ENCODE measurements around the gene CHMP2A. TPM values are rescaled to one million over a fixed set of nuclear protein-coding genes. Genes with fewer than 3 reads are reported as not detected.
A peak's percentile ranks its signal among the peaks of the same experiment; 100 is the strongest.

Gene CHMP2A
- total RNA-seq, 3 donors from 2014 or later, result 74.6 to 157 (median 92.8) TPM

DNA sequence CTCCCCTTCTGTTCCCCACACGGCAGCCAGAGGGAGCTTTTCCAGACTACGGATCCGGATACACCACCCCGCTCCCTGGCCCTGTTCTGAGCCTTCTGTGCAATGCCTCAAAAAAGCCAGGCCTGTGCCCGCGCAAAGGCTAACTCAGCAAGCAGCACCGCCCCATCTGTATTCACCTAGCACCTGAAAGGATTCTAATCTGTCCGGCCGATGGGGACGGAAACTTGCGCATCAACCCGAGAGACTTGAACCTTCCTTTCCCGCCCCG is 35.9 kb downstream of the CHMP2A start:
- Histone ChIP-seq H3K36me3 (no peaks in the 10 kb centered on the region), H3K27ac (peak overlapping the region; percentile 93 to 95), H3K27me3 (no peaks in the 10 kb centered on the region), H3K4me3 (peak overlapping the region; percentile 82 to 93 (median 84)), H3K9me3 (no peaks in the 10 kb centered on the region), H3K4me1 (peaks cover 9 to 21% of the 10 kb centered on the region in 2 donors)
- TF ChIP-seq, protein P1, sequence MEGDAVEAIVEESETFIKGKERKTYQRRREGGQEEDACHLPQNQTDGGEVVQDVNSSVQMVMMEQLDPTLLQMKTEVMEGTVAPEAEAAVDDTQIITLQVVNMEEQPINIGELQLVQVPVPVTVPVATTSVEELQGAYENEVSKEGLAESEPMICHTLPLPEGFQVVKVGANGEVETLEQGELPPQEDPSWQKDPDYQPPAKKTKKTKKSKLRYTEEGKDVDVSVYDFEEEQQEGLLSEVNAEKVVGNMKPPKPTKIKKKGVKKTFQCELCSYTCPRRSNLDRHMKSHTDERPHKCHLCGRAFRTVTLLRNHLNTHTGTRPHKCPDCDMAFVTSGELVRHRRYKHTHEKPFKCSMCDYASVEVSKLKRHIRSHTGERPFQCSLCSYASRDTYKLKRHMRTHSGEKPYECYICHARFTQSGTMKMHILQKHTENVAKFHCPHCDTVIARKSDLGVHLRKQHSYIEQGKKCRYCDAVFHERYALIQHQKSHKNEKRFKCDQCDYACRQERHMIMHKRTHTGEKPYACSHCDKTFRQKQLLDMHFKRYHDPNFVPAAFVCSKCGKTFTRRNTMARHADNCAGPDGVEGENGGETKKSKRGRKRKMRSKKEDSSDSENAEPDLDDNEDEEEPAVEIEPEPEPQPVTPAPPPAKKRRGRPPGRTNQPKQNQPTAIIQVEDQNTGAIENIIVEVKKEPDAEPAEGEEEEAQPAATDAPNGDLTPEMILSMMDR (IDR thresholded peaks at IDR 0.05), result peak in 1 of 3 donors; percentile 39
- no peak for TF ChIP-seq POLR2A (IDR thresholded peaks at IDR 0.05)
- peak; percentile 53 to 74 for DNase-seq (ENCODE audit: low spot score in 2 of 2)
- intact Hi-C loops (cut with DNase I; ENCODE audit: low total_unique reads), result no loop called here

DNA sequence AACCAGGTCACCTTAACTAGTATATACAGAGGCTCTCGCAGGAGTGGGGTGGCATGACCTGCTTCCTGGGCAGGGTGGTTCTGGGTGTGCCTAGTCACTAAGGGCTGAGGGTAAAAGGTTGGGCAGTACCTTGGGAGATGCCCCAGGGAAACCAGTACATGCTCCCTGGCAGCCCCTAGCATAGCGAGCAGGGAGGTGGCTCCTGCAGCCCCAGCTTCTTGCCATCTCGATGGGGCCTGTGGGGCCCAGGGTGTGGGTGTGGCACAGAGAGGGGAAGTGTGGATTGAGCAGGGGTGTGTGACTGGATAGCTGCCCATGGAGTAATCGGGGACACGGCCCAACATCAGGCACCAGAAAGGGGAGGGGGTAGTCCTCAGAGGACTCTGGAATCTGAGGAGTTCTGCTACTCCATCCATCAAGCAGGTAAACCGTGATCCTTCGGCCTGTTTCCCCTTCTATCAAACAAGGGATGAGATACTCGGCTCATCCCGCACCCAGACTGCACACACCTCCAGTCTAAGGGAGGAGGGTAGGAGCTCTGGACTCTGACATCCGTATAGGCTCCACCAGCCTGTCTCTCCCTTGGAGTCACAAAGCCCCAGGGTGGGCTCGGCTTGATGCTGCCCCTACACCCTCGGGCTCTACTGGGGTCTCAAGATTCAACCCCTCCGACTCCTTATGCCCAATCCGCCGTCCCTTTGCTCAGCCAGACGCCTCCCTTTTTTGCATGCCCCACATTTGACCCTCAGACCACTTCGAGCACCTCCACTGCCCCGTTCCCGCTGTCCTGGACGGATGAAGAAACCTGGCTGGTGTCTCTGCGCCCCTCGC is 36.4 kb downstream of the CHMP2A start:
- peak overlapping the region; percentile 93 to 95 for H3K27ac ChIP-seq
- no peak for DNase-seq (ENCODE audit: low spot score in 2 of 2)
- no peaks in the 10 kb centered on the region for H3K36me3 ChIP-seq
- H3K4me1 ChIP-seq, result peaks cover 9 to 21% of the 10 kb centered on the region in 2 donors
- intact Hi-C loops (cut with DNase I; ENCODE audit: low total_unique reads), result no loop called here
- no peaks in the 10 kb centered on the region for H3K9me3 ChIP-seq
- TF ChIP-seq, protein P1 (IDR thresholded peaks at IDR 0.05), result peak in 1 of 3 donors; percentile 48
- no peak for TF ChIP-seq POLR2AphosphoS5 (IDR thresholded peaks at IDR 0.05)
- no peaks in the 10 kb centered on the region for H3K27me3 ChIP-seq
- H3K4me3 ChIP-seq, result peak overlapping the region; percentile 82 to 93 (median 84)

- Histone ChIP-seq H3K27ac (peak overlapping the region in 1 of 2 donors; percentile 95), H3K27me3 (no peaks in the 10 kb centered on the region), H3K36me3 (no peaks in the 10 kb centered on the region), H3K9me3 (no peaks in the 10 kb centered on the region), H3K4me1 (peaks cover 9 to 21% of the 10 kb centered on the region in 2 donors), H3K4me3 (peak overlapping the region in 1 of 3 donors; percentile 93)
- intact Hi-C loops (cut with DNase I; ENCODE audit: low total_unique reads), result no loop called here
- TF ChIP-seq POLR2A (IDR thresholded peaks at IDR 0.05) (no peak), POLR2AphosphoS5 (IDR thresholded peaks at IDR 0.05) (no peak)
- TF ChIP-seq, protein P1 (IDR thresholded peaks at IDR 0.05), result no peak
- DNase-seq (ENCODE audit: low spot score in 2 of 2), result no peak
These were observed 37.7 kb downstream of the CHMP2A start for GRCh38 chr19:58516964-58517833.

DNA sequence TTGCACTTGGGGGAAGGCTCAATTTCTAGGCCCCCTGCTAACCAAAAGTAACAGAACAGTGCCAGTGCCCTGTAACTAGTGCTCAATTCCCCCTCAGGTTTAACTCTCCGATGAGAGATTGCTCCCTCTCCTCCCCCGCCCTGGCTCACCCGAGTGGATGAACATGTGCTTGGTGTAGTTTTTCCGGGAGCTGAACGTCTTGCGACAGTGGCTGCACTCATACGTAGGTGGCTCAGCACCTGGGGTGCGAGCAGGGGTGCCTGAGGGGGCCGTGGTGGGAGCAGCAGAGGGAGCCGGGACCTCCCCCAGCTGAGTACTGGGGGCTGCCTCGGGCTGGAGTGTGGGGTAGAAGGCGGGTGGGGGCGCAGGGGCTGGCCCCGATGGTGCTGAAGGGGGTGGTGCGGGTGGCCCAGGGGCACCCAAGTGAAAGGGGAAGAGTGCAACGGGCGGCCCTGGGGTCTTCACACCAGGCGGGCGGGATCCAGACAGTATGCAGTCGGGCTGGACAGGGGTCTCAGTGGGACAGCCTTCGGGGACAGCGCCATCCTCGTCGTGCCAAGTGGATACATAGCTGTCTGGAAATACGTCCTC is 38.6 kb downstream of the CHMP2A start:
- DNase-seq (ENCODE audit: low spot score in 2 of 2), result no peak
- H3K4me3 ChIP-seq, result no peak overlapping the region
- H3K36me3 ChIP-seq, result no peaks in the 10 kb centered on the region
- H3K27me3 ChIP-seq, result no peaks in the 10 kb centered on the region
- H3K27ac ChIP-seq, result no peak overlapping the region
- peaks cover 9 to 21% of the 10 kb centered on the region in 2 donors for H3K4me1 ChIP-seq
- H3K9me3 ChIP-seq, result no peaks in the 10 kb centered on the region
- intact Hi-C loops (cut with DNase I; ENCODE audit: low total_unique reads), result no loop called here
- no peak for TF ChIP-seq POLR2A (IDR thresholded peaks at IDR 0.05)
- no peak for TF ChIP-seq POLR2AphosphoS5 (IDR thresholded peaks at IDR 0.05)
- TF ChIP-seq, protein P1 (IDR thresholded peaks at IDR 0.05), result no peak

All from breast epithelium (tissue), 4 donors.